Body of pancreas (tissue), 4 donors: ENCODE data around the gene C3orf85. TPM values are rescaled to one million over a fixed set of nuclear protein-coding genes. Genes with fewer than 3 reads are reported as not detected.
"Not testable (repeated sequence)": the region's sequence is repeated elsewhere in the genome, so short reads cannot be mapped to it uniquely, and the experiment has no call there.

Experiments used
- ATAC-seq: fragments of 150-250 bp; one replicate; pipeline ENCODE4 v1.9.1; 2016
- DNase-seq, 4 donors: peaks; one replicate each; pipeline ENCODE4 v3.0.0-alpha.2; 2019
- H3K27ac ChIP-seq, 4 donors: fragments of 200-600 bp; sonication (generic); 1 replicate in 3 of 4; 2 replicates in 1 of 4; pipeline versions ENCODE4 v1.5.1 to v1.6.1; 2016 to 2019; ENCODE audit warnings: mild to moderate bottlenecking in 1 of 4, mixed read lengths in 1 of 4, moderate library complexity in 1 of 4
- H3K27me3 ChIP-seq, 2 donors: fragments of 200-600 bp; sonication (generic); one replicate each; pipeline ENCODE4 v1.6.0; 2016; ENCODE audit warnings: mild to moderate bottlenecking in 1 of 2
- H3K36me3 ChIP-seq, 2 donors: fragments of 200-600 bp; sonication (generic); replicated peaks in 1 of 2; 2 replicates each; pipeline ENCODE4 v1.5.1; 2016; ENCODE audit warnings: low read depth in 2 of 2; ENCODE audit not compliant: insufficient read depth in 1 of 2
- H3K4me1 ChIP-seq: fragments of 200-600 bp; sonication (generic); one replicate; pipeline ENCODE4 v1.6.0; 2016
- H3K4me3 ChIP-seq, 2 donors: fragments of 200-600 bp; sonication (generic); 1 replicate in 1 of 2; 2 replicates in 1 of 2; pipeline ENCODE4 v1.5.1; 2016 to 2019
- H3K9me3 ChIP-seq, 3 donors: fragments of 200-600 bp; sonication (generic); 1 replicate in 2 of 3; 2 replicates in 1 of 3; pipeline ENCODE4 v1.5.1; 2016
- POLR2A ChIP-seq, 3 donors: fragments of 450-650 bp; IDR thresholded peaks; one replicate each; pipeline ENCODE4 v1.6.1; 2016; ENCODE audit warnings: antibody characterized with exemption in 3 of 3, mild to moderate bottlenecking in 2 of 3
- WGBS, 2 donors: methylation state at CpG; one replicate each; pipeline ENCODE4 v1.1.5; 2017; 5-methylcytosine and 5-hydroxymethylcytosine counted together
- intact Hi-C: fragments of 100-400 bp; cut with DNase I; formaldehyde crosslinking; loops from one replicate; pipeline ENCODE4 v1.15.1; 2023
- total RNA-seq, 2 donors: library from RNA; depleted of rRNA; stranded (reverse); fragments of >200 nt; gene quantifications; one replicate each; pipeline ENCODE4 v1.1.0, GENCODE V29; 2016
- TF ChIP-seq, protein P1 (sequence below), 7 experiments: fragments of 450-650 bp in 4 of 7; fragments of 200-600 bp in 3 of 7; sonication (generic) in 3 of 7; IDR thresholded peaks; one replicate each; pipeline ENCODE4 v1.5.1; 2016 to 2019; ENCODE audit warnings: antibody characterized with exemption in 7 of 7

Gene C3orf85
- total RNA-seq, 2 donors from 2014 or later = not detected

DNA sequence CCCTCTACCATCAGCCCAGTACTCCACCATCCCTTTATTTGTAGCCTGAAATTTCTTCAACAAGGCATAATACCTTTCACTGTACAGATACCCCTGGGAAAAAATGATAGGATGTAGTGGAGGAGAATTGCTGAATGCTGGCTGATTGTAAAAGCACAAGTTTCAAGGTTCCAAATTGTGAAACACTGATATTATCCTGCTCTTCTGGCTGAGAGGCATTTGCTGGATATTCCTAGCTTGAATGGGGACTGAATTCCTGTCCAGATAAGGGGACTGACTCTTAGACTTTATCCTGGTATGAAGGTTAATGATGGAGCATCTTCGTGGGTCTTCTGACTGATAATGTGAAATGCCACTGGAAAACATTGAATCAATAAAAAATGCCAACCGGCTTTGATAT, 9.0 kb upstream of the C3orf85 start:
- Histone ChIP-seq H3K4me3 (no peak overlapping the region), H3K4me1 (no peaks in the 10 kb centered on the region), H3K36me3 (no peaks in the 10 kb centered on the region), H3K27me3 (no peaks in the 10 kb centered on the region), H3K27ac (no peak overlapping the region), H3K9me3 (no peaks in the 10 kb centered on the region)
- TF ChIP-seq, protein P1, sequence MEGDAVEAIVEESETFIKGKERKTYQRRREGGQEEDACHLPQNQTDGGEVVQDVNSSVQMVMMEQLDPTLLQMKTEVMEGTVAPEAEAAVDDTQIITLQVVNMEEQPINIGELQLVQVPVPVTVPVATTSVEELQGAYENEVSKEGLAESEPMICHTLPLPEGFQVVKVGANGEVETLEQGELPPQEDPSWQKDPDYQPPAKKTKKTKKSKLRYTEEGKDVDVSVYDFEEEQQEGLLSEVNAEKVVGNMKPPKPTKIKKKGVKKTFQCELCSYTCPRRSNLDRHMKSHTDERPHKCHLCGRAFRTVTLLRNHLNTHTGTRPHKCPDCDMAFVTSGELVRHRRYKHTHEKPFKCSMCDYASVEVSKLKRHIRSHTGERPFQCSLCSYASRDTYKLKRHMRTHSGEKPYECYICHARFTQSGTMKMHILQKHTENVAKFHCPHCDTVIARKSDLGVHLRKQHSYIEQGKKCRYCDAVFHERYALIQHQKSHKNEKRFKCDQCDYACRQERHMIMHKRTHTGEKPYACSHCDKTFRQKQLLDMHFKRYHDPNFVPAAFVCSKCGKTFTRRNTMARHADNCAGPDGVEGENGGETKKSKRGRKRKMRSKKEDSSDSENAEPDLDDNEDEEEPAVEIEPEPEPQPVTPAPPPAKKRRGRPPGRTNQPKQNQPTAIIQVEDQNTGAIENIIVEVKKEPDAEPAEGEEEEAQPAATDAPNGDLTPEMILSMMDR (IDR thresholded peaks at IDR 0.05) = no peak
- TF ChIP-seq POLR2A (IDR thresholded peaks at IDR 0.05) = no peak
- DNase-seq (no peak), ATAC-seq (no peak)
- WGBS, 2 donors = 72% methylated on average over 2 of the region's 2 CpGs
- intact Hi-C loops = no loop called here

DNA sequence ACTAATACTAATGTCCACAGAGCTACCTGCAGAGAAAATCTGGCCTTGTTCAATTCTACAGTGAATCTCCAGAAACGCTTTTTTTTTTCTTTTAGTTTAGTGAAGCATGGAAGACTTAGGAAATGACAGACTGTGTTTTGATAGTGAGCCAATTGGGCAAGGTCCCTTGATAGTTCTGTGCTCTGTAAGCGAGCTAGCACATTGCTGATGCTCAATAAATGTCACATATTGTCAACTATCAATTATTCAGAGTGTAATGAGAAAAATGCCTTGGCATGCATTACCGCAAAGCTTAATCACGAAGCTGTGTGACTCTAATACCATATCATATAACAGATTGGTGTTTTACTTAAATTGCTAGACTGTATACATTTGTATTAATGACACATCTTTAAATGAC, 5.2 kb upstream of the C3orf85 start:
- 64 to 67% methylated on average over 4 of the region's 4 CpGs for WGBS, 2 donors
- DNase-seq (no peak), ATAC-seq (no peak)
- Histone ChIP-seq H3K4me3 (no peak overlapping the region), H3K9me3 (no peaks in the 10 kb centered on the region), H3K27me3 (no peaks in the 10 kb centered on the region), H3K27ac (no peak overlapping the region), H3K4me1 (peaks cover 4% of the 10 kb centered on the region), H3K36me3 (no peaks in the 10 kb centered on the region)
- TF ChIP-seq POLR2A (IDR thresholded peaks at IDR 0.05) = no peak
- TF ChIP-seq, protein P1 (IDR thresholded peaks at IDR 0.05) = no peak
- intact Hi-C loops = no loop called here

DNA sequence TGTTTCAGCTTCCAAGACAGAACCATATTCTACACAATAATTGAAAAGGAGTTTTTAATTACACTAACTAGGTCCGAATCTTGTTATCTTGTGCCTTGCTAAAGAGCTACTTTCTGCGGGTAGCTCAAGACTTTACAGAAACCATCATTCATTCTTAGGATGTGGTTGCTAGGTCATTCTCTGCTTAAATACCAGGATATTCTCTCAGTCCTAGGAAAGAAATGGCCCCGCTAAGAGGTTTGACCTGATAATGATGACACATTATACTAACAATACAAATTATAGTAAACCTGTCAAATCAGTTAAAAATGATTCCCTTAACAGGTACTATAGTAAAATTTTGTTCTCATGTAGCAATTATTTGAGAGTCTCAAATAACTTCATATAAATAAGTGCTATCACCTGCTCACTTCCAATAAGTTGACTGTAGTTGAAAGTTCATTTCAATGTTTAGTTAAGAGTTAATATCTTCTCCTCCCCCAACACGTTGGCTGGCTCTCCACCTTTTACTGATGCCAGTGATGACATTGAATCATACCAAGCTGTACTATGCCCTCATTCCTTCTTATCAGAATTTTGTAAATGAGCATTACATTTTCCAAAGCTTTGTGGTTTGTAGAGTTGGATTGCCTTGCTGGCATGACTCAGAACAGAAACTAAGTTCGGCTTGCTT, 3.6 kb upstream of the C3orf85 start:
- no peaks in the 10 kb centered on the region for H3K9me3 ChIP-seq
- intact Hi-C loops = no loop called here
- no peaks in the 10 kb centered on the region for H3K27me3 ChIP-seq
- TF ChIP-seq, protein P1 (IDR thresholded peaks at IDR 0.05) = no peak
- no peak for TF ChIP-seq POLR2A (IDR thresholded peaks at IDR 0.05)
- H3K4me3 ChIP-seq = no peak overlapping the region
- DNase-seq = peak in 3 of 4 donors; percentile 13 to 40 (median 21)
- no peaks in the 10 kb centered on the region for H3K36me3 ChIP-seq
- H3K27ac ChIP-seq = no peak overlapping the region
- WGBS, 2 donors = 57 to 59% methylated on average over 5 of the region's 5 CpGs
- peaks cover 4% of the 10 kb centered on the region for H3K4me1 ChIP-seq
- ATAC-seq = peak; percentile 55

DNA sequence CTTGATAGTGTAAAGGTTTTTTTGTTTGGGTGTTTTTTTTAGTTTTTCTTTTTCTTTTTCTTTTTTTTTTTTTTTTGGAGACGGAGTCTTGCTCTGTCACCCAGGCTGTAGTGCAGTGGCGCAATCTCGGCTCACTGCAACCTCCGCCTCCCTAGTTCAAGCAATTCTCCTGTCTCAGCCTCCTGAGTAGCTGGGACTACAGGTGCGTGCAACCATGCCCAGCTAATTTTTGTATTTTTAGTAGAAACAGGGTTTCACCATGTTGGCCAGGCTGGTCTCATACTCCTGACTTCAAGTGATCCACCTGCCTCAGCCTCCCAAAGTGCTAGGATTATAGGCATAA, 3.1 kb upstream of the C3orf85 start:
- H3K4me3 ChIP-seq, ATAC-seq, intact Hi-C loops, H3K4me1 ChIP-seq, H3K36me3 ChIP-seq, H3K27ac ChIP-seq, H3K27me3 ChIP-seq, DNase-seq, H3K9me3 ChIP-seq: not testable (repeated sequence)
- WGBS, 2 donors = 86 to 87% methylated on average over 5 of the region's 5 CpGs

DNA sequence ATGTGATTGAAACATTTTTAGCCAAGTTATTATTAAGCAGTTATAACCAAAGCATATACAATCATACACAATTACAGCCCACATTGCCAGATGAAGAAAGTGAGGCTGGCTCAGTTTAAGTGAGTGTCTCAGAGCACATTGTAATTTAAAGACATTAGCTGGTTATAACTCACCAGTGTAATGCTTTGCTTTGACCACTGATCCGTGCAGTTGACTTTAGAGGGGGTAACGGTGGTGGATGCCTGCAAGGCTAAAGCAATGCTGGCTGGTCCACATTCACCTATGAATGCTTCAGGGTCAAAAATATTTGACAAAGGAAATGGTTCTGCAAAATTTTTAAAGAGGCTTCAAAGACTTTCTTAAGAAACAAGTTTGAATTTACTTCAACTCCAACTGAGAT, 1.2 kb downstream of the C3orf85 start:
- Histone ChIP-seq H3K4me1 (peaks cover 4% of the 10 kb centered on the region), H3K27me3 (no peaks in the 10 kb centered on the region), H3K36me3 (no peaks in the 10 kb centered on the region), H3K4me3 (no peak overlapping the region), H3K27ac (no peak overlapping the region), H3K9me3 (no peaks in the 10 kb centered on the region)
- 57 to 69% methylated on average over 2 of the region's 2 CpGs for WGBS, 2 donors
- no peak for TF ChIP-seq POLR2A (IDR thresholded peaks at IDR 0.05)
- TF ChIP-seq, protein P1 (IDR thresholded peaks at IDR 0.05) = no peak
- intact Hi-C loops = no loop called here
- DNase-seq = no peak
- ATAC-seq = no peak
